Lung (tissue), 12 donors: ENCODE measurements around the gene GPR39. TPM values are rescaled to one million over a fixed set of nuclear protein-coding genes. Genes with fewer than 3 reads are reported as not detected.

Experiments used
- ATAC-seq: fragments of 200-7000 bp; cut with Tn5 transposase; one replicate; pipeline ENCODE4 v1.9.1; 2020; ENCODE audit warnings: moderate number of reproducible peaks; ENCODE audit not compliant: insufficient read depth, low FRiP score
- DNase-seq, 3 donors: peaks; one replicate each; pipeline ENCODE4 v3.0.0-alpha.2; 2013 to 2017
- H3K27ac ChIP-seq, 2 donors: one replicate each; pipeline ENCODE4 v1.5.1; 2013; ENCODE audit warnings: mild to moderate bottlenecking in 2 of 2, moderate library complexity in 2 of 2, control low read depth in 1 of 2, inconsistent platforms in 1 of 2, low read depth in 1 of 2, low read length in 1 of 2
- H3K27me3 ChIP-seq, 3 donors: one replicate each; pipeline ENCODE4 v1.5.1; 2013; ENCODE audit warnings: low read length in 2 of 3; ENCODE audit not compliant: control insufficient read depth in 3 of 3, insufficient read depth in 3 of 3
- H3K36me3 ChIP-seq, 4 donors: one replicate each; pipeline ENCODE4 v1.5.1; 2013; ENCODE audit warnings: low read length in 4 of 4, mild to moderate bottlenecking in 1 of 4, moderate library complexity in 1 of 4; ENCODE audit not compliant: control insufficient read depth in 4 of 4, insufficient read depth in 4 of 4
- H3K4me1 ChIP-seq, 5 donors: one replicate each; pipeline ENCODE4 v1.5.1; 2013; ENCODE audit warnings: low read length in 5 of 5, mild to moderate bottlenecking in 2 of 5, moderate library complexity in 1 of 5; ENCODE audit not compliant: control insufficient read depth in 5 of 5, insufficient read depth in 5 of 5
- H3K4me3 ChIP-seq: one replicate; pipeline ENCODE4 v1.5.1; 2013; ENCODE audit warnings: mild to moderate bottlenecking, control low read depth, moderate library complexity
- H3K9ac ChIP-seq, 2 donors: one replicate each; pipeline ENCODE4 v1.5.1; 2013; ENCODE audit warnings: low read length in 2 of 2, control low read depth in 1 of 2; ENCODE audit not compliant: insufficient read depth in 1 of 2
- H3K9me3 ChIP-seq, 4 donors: one replicate each; pipeline ENCODE4 v1.5.1; 2013; ENCODE audit warnings: low read length in 3 of 4, mild to moderate bottlenecking in 1 of 4, moderate library complexity in 1 of 4; ENCODE audit not compliant: control insufficient read depth in 4 of 4, insufficient read depth in 3 of 4
- CTCF ChIP-seq: IDR thresholded peaks from 2 replicates; pipeline ENCODE4 v1.5.1; 2012; ENCODE audit warnings: mild to moderate bottlenecking; ENCODE audit errors: control extremely low read depth, extremely low read depth
- WGBS, 2 donors: extraction: QIAGEN DNeasy Blood & Tissue Kit; methylation state at CpG; one replicate each; pipeline ENCODE4 v1.1.7; 2013; 5-methylcytosine and 5-hydroxymethylcytosine counted together
- polyA plus RNA-seq, 2 donors: library from polyadenylated mRNA; stranded (reverse); fragments of 200-250 nt; gene quantifications; one replicate each; pipeline ENCODE4 v1.2.1, GENCODE V29; 2013
- total RNA-seq, 2 donors: library from RNA; depleted of rRNA in 1 of 2; stranded (reverse); fragments of >200 nt in 1 of 2; gene quantifications; one replicate each; pipeline ENCODE4 v1.2.1, GENCODE V29; 2014 to 2021
- donor health status: control.
- donor health status: control.
- donor health status: Bipolar disorder and iron deficiency.
- donor health status: healthy.
- donor health status: DM: yes; HTN: yes; CAD: no.

Gene GPR39
- total and polyA plus RNA-seq, 4 donors = 5.8 to 15.3 (median 11.1) TPM

- TF ChIP-seq CTCF = no peak
- no peak overlapping the region for H3K9ac ChIP-seq
- H3K27me3 ChIP-seq = no peaks in the 10 kb centered on the region
- no peak overlapping the region for H3K4me3 ChIP-seq
- H3K4me1 ChIP-seq = no peaks in the 10 kb centered on the region
- no peaks in the 10 kb centered on the region for H3K36me3 ChIP-seq
- no peak overlapping the region for H3K27ac ChIP-seq
- no peaks in the 10 kb centered on the region for H3K9me3 ChIP-seq
- no peak for DNase-seq
- 94 to 95% methylated on average over 6 of the region's 6 CpGs for WGBS, 2 donors
- no peak for ATAC-seq
Observed at GRCh38 chr2:132422736-132423135, 6.1 kb downstream of the GPR39 start.

- H3K27me3 ChIP-seq = no peaks in the 10 kb centered on the region
- no peak overlapping the region for H3K4me3 ChIP-seq
- no peak overlapping the region for H3K9ac ChIP-seq
- peak in 1 of 3 donors; percentile 37 for DNase-seq
- H3K27ac ChIP-seq = no peak overlapping the region
- ATAC-seq = no peak
- no peaks in the 10 kb centered on the region for H3K9me3 ChIP-seq
- H3K4me1 ChIP-seq = no peaks in the 10 kb centered on the region
- TF ChIP-seq CTCF = no peak
- 86 to 90% methylated on average over 5 of the region's 5 CpGs for WGBS, 2 donors
- no peaks in the 10 kb centered on the region for H3K36me3 ChIP-seq
Observed at GRCh38 chr2:132424526-132425121, 8.0 kb downstream of the GPR39 start.

- no peak overlapping the region for H3K27ac ChIP-seq
- no peak overlapping the region for H3K9ac ChIP-seq
- no peak for TF ChIP-seq CTCF
- no peak overlapping the region for H3K4me3 ChIP-seq
- H3K9me3 ChIP-seq = no peaks in the 10 kb centered on the region
- no peak for ATAC-seq
- no peaks in the 10 kb centered on the region for H3K4me1 ChIP-seq
- H3K36me3 ChIP-seq = no peaks in the 10 kb centered on the region
- H3K27me3 ChIP-seq = no peaks in the 10 kb centered on the region
- WGBS, 2 donors = 78 to 80% methylated on average over 3 of the region's 3 CpGs
- no peak for DNase-seq
Observed at GRCh38 chr2:132426033-132426432, 9.4 kb downstream of the GPR39 start.

GRCh38 chr2:132426656-132427055 is 10.1 kb downstream of the GPR39 start:
- no peak for TF ChIP-seq CTCF
- Histone ChIP-seq H3K27me3 (no peaks in the 10 kb centered on the region), H3K4me3 (no peak overlapping the region), H3K9me3 (peaks cover 0 to 3% (median 0%) of the 10 kb centered on the region in 4 donors), H3K4me1 (peaks cover 0 to 2% (median 0%) of the 10 kb centered on the region in 5 donors), H3K9ac (no peak overlapping the region), H3K36me3 (no peaks in the 10 kb centered on the region), H3K27ac (no peak overlapping the region)
- DNase-seq (no peak), ATAC-seq (no peak)
- 90 to 92% methylated on average over 5 of the region's 5 CpGs for WGBS, 2 donors
